K562 (cell line): ENCODE results near the gene BCL2L15. TPM values are rescaled to one million over a fixed set of nuclear protein-coding genes. Genes with fewer than 3 reads are reported as not detected.

ENCODE experiments used
- ATF2 ChIP-seq: sonication (generic); formaldehyde crosslinking; IDR thresholded peaks from 2 replicates; pipeline ENCODE4 v1.8.1; 2022; ENCODE audit warnings: missing genetic modification reagents
- CAMTA2 ChIP-seq: fragments of 250-450 bp; sonication (Bioruptor Pico); conservative IDR thresholded peaks from 2 replicates; pipeline ENCODE4 v1.5.1; 2022
- CEBPZ ChIP-seq: fragments of 150-350 bp; IDR thresholded peaks from 2 replicates; pipeline ENCODE4 v1.6.1; 2014; ENCODE audit warnings: low read depth, mild to moderate bottlenecking, low read length, borderline replicate concordance
- CHAMP1 ChIP-seq: fragments of 450-650 bp; IDR thresholded peaks from 2 replicates; pipeline ENCODE4 v1.6.1; 2016; ENCODE audit warnings: mild to moderate bottlenecking
- DNMT1 ChIP-seq: fragments of 450-650 bp; IDR thresholded peaks from 2 replicates; pipeline ENCODE4 v1.6.1; 2016; ENCODE audit warnings: antibody characterized with exemption, mild to moderate bottlenecking
- E2F1 ChIP-seq: sonication (generic); formaldehyde crosslinking; IDR thresholded peaks from 2 replicates; pipeline ENCODE4 v1.8.1; 2023; ENCODE audit warnings: mild to moderate bottlenecking, missing genetic modification reagents, moderate library complexity
- E2F5 ChIP-seq: sonication (generic); formaldehyde crosslinking; IDR thresholded peaks from 2 replicates; pipeline ENCODE4 v1.8.0; 2022; ENCODE audit warnings: mild to moderate bottlenecking, missing genetic modification reagents
- PTBP1 ChIP-seq: fragments of 200-400 bp; formaldehyde crosslinking; IDR thresholded peaks from 2 replicates; pipeline ENCODE4 v1.6.1; 2017; ENCODE audit warnings: low read depth, low read length
- THAP7 ChIP-seq: fragments of 250-450 bp; sonication (Bioruptor Pico); IDR thresholded peaks from 2 replicates; pipeline ENCODE4 v1.5.0; 2021
- ZHX1 ChIP-seq: fragments of 150-350 bp; conservative IDR thresholded peaks from 2 replicates; pipeline ENCODE4 v1.6.1; 2014; ENCODE audit warnings: low read length
- ZNF277 ChIP-seq: fragments of 250-450 bp; sonication (Bioruptor Pico); IDR thresholded peaks from 2 replicates; pipeline ENCODE4 v1.8.0; 2022; ENCODE audit warnings: inconsistent platforms, mild to moderate bottlenecking, moderate library complexity, borderline replicate concordance
- ZNF408 ChIP-seq: fragments of 250-450 bp; sonication (Bioruptor Pico); IDR thresholded peaks from 2 replicates; pipeline ENCODE4 v1.4.0; 2020; ENCODE audit warnings: low read depth, mild to moderate bottlenecking, moderate library complexity
- ZNF707 ChIP-seq: fragments of 250-450 bp; sonication (Bioruptor Pico); conservative IDR thresholded peaks from 2 replicates; pipeline ENCODE4 v1.8.0; 2022; ENCODE audit warnings: inconsistent platforms, mild to moderate bottlenecking, moderate library complexity
- polyA plus RNA-seq, 8 experiments: library from polyadenylated mRNA; depleted of rRNA in 4 of 8; stranded (reverse) in 5 of 8; unstranded in 3 of 8; fragments of >200 nt; fragmentation: Nextera tagmentation in 2 of 8; fragmentation: Illumina TruSeq in 1 of 8; extraction: Ambion mirVana in 2 of 8; extraction: Trizol in 1 of 8; gene quantifications; 2 replicates each; pipeline versions ENCODE4 v1.2.1 to v1.2.3, GENCODE V29; 2011 to 2014; ENCODE audit warnings: inconsistent platforms in 1 of 8, missing spikeins in 1 of 8
- total RNA-seq, 7 experiments: library from RNA; depleted of rRNA in 6 of 7; stranded (reverse); fragments of >200 nt in 6 of 7; fragmentation: Illumina TruSeq in 2 of 7; extraction: Trizol in 2 of 7; gene quantifications; 2 replicates each; pipeline versions ENCODE4 v1.2.1 to v1.2.3, GENCODE V29; 2011 to 2021; ENCODE audit warnings: low replicate concordance in 1 of 7

Gene BCL2L15
- total and polyA plus RNA-seq, 9 of the 15 experiments (the other 6 are each of a cell fraction or from before 2014, with no cell fraction given) = 0.06 to 0.42 (median 0.28) TPM; not detected in 1

GRCh38 chr1:113904293-113904673, 16.9 kb upstream of the BCL2L15 start (continued):
- no peak for TF ChIP-seq CEBPZ
- TF ChIP-seq CHAMP1 = no peak
- TF ChIP-seq THAP7 (CRISPR knock-in tag) = no peak
- TF ChIP-seq ZNF277 (CRISPR knock-in tag) = no peak
- no peak for TF ChIP-seq PTBP1
- no peak for TF ChIP-seq ZHX1
- no peak for TF ChIP-seq DNMT1
- TF ChIP-seq ATF2 (CRISPR knock-in tag) = no peak
- TF ChIP-seq ZNF408 (CRISPR knock-in tag) = no peak
- TF ChIP-seq ZNF707 = no peak
- no peak for TF ChIP-seq E2F5 (CRISPR knock-in tag)
- TF ChIP-seq CAMTA2 (CRISPR knock-in tag) = no peak
- TF ChIP-seq E2F1 (CRISPR knock-in tag) = no peak
